Right kidney (tissue), 1 donor: ENCODE measurements around the gene ADAMTS9.

ENCODE experiments used
- DNase-seq: peaks from one replicate; pipeline ENCODE4 v3.0.0-alpha.2; 2016

The ADAMTS9 gene

GRCh38 chr3:64533617-64534317, 154.0 kb downstream of the ADAMTS9 start:
- DNase-seq, result peak; percentile 78

GRCh38 chr3:64530434-64531049, 157.3 kb downstream of the ADAMTS9 start:
- DNase-seq, result peak; percentile 44

GRCh38 chr3:64523324-64523723, 164.5 kb downstream of the ADAMTS9 start:
- no peak for DNase-seq

GRCh38 chr3:64520334-64520733, 167.5 kb downstream of the ADAMTS9 start:
- no peak for DNase-seq

DNA sequence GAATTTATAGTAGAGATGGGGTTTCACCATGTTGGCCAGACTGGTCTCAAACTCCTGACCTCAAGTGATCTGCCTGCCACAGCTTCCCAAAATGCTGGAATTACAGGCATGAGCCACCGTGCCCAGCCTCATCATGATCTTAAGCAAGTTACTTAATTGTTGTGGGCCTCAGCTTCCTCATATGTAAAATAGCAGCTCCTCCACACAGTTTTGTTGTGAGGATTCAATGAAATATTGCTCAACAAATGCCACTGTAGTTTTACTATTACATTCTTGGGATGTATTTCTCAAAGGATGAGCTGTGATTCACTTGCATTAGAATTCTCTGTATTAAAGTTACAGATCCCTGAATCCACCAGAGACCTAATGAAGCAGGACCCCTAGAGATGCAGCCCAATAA, 168.8 kb downstream of the ADAMTS9 start:
- DNase-seq, result no peak

DNA sequence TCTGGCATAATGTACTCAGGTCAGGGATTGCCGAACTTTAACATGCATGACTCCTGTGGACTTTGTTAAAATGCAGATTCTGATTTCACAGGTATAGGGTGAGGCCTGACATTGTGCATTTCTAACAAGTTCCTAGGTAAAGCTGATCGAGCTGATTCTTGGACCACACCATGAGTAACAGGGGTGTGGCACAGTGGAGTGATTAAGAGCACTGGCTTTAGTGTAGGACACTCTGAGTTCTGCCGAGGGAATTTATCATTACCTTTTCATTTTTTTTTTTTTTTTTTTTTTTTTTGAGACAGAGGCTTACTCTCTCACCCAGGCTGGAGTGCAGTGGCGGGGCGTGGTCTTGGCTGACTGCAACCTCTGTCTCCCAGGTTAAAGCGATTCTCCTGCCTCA, 169.3 kb downstream of the ADAMTS9 start:
- no peak for DNase-seq

GRCh38 chr3:64514889-64515288, 172.9 kb downstream of the ADAMTS9 start:
- no peak for DNase-seq

GRCh38 chr3:64509206-64509605, 178.6 kb downstream of the ADAMTS9 start:
- DNase-seq, result no peak

- DNase-seq, result no peak
These were observed 179.7 kb downstream of the ADAMTS9 start for GRCh38 chr3:64508140-64508539.

- no peak for DNase-seq
These were observed 181.5 kb downstream of the ADAMTS9 start for GRCh38 chr3:64506255-64506654.

DNA sequence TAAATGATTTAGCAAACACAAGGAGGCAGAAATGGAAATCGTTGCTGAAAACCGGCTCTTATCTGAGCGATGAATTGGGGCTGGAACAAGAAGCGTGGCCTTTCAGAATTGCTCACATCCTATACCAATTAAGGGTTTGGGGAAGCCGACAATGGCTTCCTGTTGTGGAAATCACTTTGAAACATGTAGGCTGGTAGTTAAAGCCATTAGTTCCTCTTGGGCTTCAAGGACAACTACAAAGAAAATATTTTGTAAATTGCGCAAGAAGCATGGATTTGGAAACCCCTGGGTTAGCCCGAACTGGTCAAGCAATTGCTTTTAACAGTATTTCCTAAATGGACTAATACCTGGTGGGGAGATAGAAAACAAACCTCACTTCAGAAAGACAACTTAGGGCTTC, 182.4 kb downstream of the ADAMTS9 start:
- no peak for DNase-seq

DNA sequence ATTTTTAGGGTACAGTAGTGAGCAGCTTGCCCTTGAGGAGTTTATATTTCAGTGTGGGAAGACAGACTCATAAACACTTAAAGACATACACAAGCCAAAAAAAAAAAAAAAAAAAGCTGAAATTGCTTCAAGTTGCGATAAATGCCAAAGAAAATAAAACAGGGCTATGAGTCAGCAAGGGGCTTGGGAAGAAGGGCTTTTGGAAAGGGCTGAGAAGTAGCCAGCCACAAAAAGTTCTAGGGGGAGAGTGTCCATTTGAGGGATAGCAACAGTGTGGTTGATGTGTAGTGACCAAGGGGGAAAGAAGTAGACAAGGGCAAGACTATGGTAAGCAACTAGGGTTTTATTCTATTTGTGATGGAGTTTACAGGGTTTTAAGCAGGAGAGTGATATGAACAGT, 185.5 kb downstream of the ADAMTS9 start:
- no peak for DNase-seq

DNA sequence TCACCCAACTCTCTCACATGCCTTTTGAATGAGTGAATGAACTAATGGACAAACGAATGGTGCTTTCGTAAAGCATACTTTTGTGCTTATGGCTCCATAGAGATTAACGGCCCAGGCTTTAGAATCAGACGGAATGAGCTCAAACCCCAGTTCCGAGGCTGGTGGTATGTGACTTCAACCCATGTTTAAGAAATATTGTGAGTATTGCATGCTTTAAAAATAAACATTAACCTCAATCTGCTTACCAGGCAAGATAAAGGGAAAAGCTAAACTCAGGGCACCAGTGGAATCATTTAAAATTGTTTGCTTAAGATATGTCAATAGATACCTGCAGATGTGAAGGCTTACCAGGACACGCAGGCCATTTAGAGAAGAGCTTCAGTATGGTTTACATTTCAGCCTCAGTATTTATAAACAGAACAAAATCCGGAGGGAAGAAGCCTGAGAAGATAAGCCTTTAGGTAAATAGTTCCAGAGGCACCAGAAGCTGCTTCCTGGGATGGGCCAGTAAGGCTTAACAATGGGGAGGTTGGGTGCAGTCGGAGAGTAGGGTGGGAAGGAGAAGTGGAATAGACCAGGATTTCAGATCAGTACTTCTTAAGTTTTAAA, 186.4 kb downstream of the ADAMTS9 start:
- DNase-seq, result no peak

DNA sequence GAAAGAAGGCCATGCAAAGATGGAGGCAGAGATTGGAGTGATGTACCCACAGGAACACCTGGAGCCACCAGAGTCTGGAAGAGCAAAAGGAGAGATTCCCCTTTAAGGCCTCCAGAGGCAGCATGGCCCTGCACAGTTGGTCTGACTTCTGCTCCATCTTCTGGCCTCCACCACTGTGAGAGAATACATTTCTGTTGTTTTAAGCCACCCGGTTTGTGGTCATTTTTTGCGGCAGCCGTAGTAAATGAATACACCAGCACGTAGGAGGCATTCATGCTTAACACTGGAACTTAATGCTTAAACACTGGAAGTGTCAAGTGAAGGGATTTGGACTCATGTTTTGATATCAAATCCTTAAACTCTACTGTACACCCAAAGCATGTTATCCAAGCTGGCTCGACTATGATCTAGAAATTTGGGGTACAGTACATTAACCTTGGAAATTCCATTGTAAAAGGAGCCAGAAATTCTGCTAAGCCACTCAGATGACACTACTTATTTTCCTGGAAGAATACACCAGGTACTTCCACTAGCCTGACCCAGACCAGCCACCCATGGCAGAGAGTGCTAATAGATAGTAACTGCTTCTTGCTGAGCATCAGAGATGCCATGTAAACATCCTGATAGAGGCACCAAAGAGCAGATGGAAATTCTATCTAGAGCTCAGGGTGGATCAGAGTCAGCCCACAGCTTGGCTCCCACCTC, 190.9 kb downstream of the ADAMTS9 start:
- no peak for DNase-seq

DNA sequence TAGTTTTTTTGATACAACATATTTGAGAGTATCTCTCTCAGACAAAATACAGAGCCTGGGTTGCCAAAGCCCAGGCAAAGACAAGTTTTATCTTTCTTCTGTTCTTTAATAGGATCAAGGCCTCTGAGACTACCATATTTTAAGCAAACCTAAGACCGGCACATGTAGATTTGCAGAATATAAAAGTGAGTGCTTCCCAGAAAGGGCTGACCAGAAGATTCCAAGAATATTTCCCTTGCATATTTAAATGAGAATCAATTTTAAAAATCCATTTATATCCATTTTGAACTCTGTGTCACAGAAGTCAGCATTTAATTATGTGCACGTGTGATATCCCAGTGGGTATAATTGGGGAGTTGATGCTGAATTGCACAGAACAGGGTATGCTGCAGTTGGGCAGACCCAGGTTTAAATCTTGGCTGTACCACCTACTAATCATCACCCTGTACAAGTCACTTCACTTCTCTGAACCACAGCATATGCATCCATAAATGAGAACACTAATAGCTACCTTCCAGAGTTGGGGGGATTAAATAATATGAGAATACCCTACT, 191.9 kb downstream of the ADAMTS9 start:
- DNase-seq, result no peak

DNA sequence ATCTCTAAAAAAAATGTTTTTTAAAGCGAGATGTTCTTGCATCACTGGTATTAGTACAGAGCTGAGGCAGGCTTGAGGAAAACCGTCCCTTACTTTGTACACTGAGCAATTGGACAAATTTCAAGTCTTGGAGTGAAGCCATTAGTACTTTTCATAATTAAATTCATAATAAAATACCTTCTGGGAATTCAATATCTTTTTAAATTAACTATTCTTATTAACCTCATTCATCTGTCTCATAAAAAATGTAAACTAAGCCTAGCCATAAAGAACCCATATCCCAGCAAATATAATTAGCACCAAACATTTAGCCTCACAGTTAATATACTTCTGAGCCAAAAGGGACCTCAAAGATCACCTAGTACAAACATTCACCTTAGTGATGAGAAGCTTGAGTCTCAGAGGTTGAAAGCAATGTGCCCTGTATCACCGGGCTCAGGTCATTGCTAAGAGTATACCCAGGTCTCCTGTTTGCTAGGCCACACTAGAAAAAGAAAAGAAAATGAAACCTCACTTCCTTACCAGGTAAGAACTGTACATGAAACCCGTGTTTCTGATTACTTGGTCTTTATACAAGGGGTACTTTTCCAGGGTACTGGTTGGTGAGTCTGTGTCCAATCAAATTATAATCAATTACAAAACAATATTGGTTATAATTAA, 192.5 kb downstream of the ADAMTS9 start:
- DNase-seq, result no peak

DNA sequence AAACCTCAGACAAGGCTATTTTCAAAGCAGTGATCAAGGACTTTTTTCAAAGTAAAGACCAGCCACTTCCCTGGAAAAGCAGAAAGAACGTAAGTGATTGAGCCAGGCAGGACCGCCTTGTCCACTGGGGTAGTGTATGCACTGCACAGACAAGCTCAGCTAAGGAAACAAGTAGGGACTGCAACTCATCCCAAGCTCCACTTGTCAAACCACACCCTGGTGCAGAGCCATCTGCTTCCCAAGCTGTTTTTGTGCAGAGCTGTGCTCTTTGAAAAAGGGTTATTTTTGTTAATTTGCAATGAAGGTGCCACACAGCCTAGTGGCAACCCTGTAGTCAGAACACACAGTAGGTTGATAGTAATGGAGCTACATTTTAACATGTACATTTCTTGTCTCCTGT, 193.3 kb downstream of the ADAMTS9 start:
- no peak for DNase-seq

- DNase-seq, result no peak
These were observed 194.7 kb downstream of the ADAMTS9 start for GRCh38 chr3:64493149-64493548.

- no peak for DNase-seq
These were observed 196.0 kb downstream of the ADAMTS9 start for GRCh38 chr3:64491843-64492242.

DNA sequence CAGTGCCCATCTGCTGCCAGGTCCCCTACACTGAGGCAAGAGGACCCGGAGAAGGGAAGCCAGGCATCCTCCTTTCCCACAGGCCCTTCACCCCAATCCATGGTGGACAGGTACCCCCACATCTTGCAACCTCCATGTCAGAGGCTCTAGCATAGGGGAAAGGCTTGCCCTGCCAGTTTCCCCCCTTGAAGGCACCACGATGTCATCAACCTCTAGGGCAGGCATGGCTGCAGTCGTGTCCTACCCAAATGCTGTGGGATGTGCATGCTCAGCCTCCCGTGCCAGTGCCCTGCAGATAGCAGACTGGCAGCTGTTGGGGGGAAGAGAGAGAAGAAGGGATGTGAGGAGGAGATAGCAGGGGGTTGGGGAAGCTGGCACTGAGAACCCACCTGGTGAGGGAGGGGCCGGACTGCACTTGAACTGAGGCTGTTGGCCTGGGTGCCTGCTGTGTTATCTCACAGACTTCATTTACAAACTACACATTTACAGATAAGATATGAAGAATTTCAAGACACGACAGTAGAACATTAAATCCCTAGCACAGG, 197.5 kb downstream of the ADAMTS9 start:
- DNase-seq, result no peak

DNA sequence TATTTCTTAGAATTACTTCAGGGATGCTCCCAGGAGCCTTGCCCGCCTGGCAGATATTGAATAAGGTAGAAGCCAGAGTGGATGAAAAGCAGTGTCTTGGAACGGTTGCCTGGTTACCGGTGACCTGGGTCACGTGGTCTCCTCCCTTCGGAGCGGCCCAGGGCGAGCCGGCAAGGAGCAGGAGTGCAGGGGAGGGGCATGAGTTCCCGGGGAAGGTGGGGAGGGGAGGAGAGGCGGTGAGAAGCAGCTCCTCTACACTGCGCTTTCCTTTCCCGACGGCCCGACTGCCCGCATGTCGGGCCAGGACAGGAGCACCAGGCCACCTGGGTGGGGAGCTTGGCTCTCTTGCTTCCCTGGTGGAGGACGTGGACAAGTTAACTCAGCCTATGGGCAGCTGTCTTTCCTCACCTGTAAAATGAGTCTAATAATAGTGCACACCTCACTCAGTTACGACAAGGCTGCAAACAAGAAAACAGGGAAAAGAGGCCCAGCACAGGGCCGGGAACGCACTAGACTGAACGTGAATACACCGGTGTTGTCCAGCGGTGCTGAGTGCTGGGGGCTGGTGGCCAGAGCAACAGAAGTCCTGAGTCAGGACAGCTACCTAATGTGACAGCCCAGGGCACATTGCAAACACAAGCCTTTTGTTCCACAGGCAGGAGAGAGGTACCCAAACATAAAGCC, 198.3 kb downstream of the ADAMTS9 start:
- DNase-seq, result peak; percentile 84

GRCh38 chr3:64488939-64489338, 198.9 kb downstream of the ADAMTS9 start:
- DNase-seq, result peak; percentile 70
